Mucosa of rectum (tissue), 2 donors: ENCODE results near the gene VSTM1.

Experiments used
- H3K27ac ChIP-seq, 2 donors: one replicate each; pipeline ENCODE4 v1.7.0; 2013; ENCODE audit warnings: inconsistent platforms in 2 of 2, low read depth in 2 of 2, low read length in 2 of 2
- H3K27me3 ChIP-seq, 2 donors: one replicate each; pipeline ENCODE4 v1.7.0; 2013; ENCODE audit warnings: low read length in 2 of 2; ENCODE audit not compliant: control insufficient read depth in 2 of 2, insufficient read depth in 2 of 2
- H3K36me3 ChIP-seq, 2 donors: one replicate each; pipeline ENCODE4 v1.7.0; 2013; ENCODE audit warnings: low read length in 2 of 2; ENCODE audit not compliant: control insufficient read depth in 2 of 2, insufficient read depth in 2 of 2
- H3K4me1 ChIP-seq, 2 donors: one replicate each; pipeline ENCODE4 v1.7.0; 2013; ENCODE audit warnings: low read length in 2 of 2, mild to moderate bottlenecking in 1 of 2; ENCODE audit not compliant: control insufficient read depth in 2 of 2, insufficient read depth in 2 of 2
- H3K4me3 ChIP-seq, 2 donors: one replicate each; pipeline ENCODE4 v1.7.0; 2013; ENCODE audit warnings: low read length in 2 of 2
- H3K9ac ChIP-seq, 2 donors: one replicate each; pipeline ENCODE4 v1.7.0; 2013; ENCODE audit warnings: low read length in 2 of 2, low read depth in 1 of 2, mild to moderate bottlenecking in 1 of 2
- H3K9me3 ChIP-seq, 2 donors: one replicate each; pipeline ENCODE4 v1.7.0; 2013; ENCODE audit warnings: low read length in 2 of 2; ENCODE audit not compliant: control insufficient read depth in 2 of 2
- donor health status: healthy.
- donor health status: Normal muscosa, but diverticular disease.

Gene VSTM1

GRCh38 chr19:54035215-54036178, 28.2 kb downstream of the VSTM1 start:
- H3K9ac ChIP-seq: no peak overlapping the region
- H3K4me1 ChIP-seq: no peaks in the 10 kb centered on the region
- H3K27me3 ChIP-seq: no peaks in the 10 kb centered on the region
- no peak overlapping the region for H3K4me3 ChIP-seq
- H3K9me3 ChIP-seq: no peaks in the 10 kb centered on the region
- no peak overlapping the region for H3K27ac ChIP-seq
- H3K36me3 ChIP-seq: no peaks in the 10 kb centered on the region

GRCh38 chr19:54030895-54031586, 32.7 kb downstream of the VSTM1 start:
- Histone ChIP-seq H3K27me3 (no peaks in the 10 kb centered on the region), H3K9ac (no peak overlapping the region), H3K4me1 (no peaks in the 10 kb centered on the region), H3K4me3 (no peak overlapping the region), H3K9me3 (no peaks in the 10 kb centered on the region), H3K36me3 (no peaks in the 10 kb centered on the region), H3K27ac (no peak overlapping the region)

- Histone ChIP-seq H3K4me3 (no peak overlapping the region), H3K36me3 (no peaks in the 10 kb centered on the region), H3K4me1 (no peaks in the 10 kb centered on the region), H3K9me3 (no peaks in the 10 kb centered on the region), H3K27ac (no peak overlapping the region), H3K27me3 (no peaks in the 10 kb centered on the region), H3K9ac (no peak overlapping the region)
These were observed 33.7 kb downstream of the VSTM1 start for GRCh38 chr19:54029930-54030490.

GRCh38 chr19:54029301-54029700, 34.4 kb downstream of the VSTM1 start:
- Histone ChIP-seq H3K4me1 (no peaks in the 10 kb centered on the region), H3K27ac (no peak overlapping the region), H3K9ac (no peak overlapping the region), H3K27me3 (no peaks in the 10 kb centered on the region), H3K9me3 (no peaks in the 10 kb centered on the region), H3K4me3 (no peak overlapping the region), H3K36me3 (no peaks in the 10 kb centered on the region)

GRCh38 chr19:54026656-54027055, 37.0 kb downstream of the VSTM1 start:
- H3K4me3 ChIP-seq: no peak overlapping the region
- H3K9ac ChIP-seq: no peak overlapping the region
- no peaks in the 10 kb centered on the region for H3K9me3 ChIP-seq
- no peak overlapping the region for H3K27ac ChIP-seq
- no peaks in the 10 kb centered on the region for H3K27me3 ChIP-seq
- H3K4me1 ChIP-seq: no peaks in the 10 kb centered on the region
- H3K36me3 ChIP-seq: no peaks in the 10 kb centered on the region

- no peaks in the 10 kb centered on the region for H3K9me3 ChIP-seq
- H3K36me3 ChIP-seq: no peaks in the 10 kb centered on the region
- H3K9ac ChIP-seq: no peak overlapping the region
- no peaks in the 10 kb centered on the region for H3K27me3 ChIP-seq
- no peak overlapping the region for H3K4me3 ChIP-seq
- H3K27ac ChIP-seq: no peak overlapping the region
- peaks cover 0 to 3% of the 10 kb centered on the region in 2 donors for H3K4me1 ChIP-seq
These were observed 39.0 kb downstream of the VSTM1 start for GRCh38 chr19:54024660-54025059.

GRCh38 chr19:54023191-54023590, 40.5 kb downstream of the VSTM1 start:
- H3K9me3 ChIP-seq: no peaks in the 10 kb centered on the region
- no peak overlapping the region for H3K4me3 ChIP-seq
- no peaks in the 10 kb centered on the region for H3K36me3 ChIP-seq
- peaks cover 0 to 3% of the 10 kb centered on the region in 2 donors for H3K4me1 ChIP-seq
- no peak overlapping the region for H3K27ac ChIP-seq
- H3K27me3 ChIP-seq: no peaks in the 10 kb centered on the region
- no peak overlapping the region for H3K9ac ChIP-seq

GRCh38 chr19:54021932-54022331, 41.8 kb downstream of the VSTM1 start:
- no peaks in the 10 kb centered on the region for H3K27me3 ChIP-seq
- no peak overlapping the region for H3K9ac ChIP-seq

GRCh38 chr19:54021363-54021762, 42.3 kb downstream of the VSTM1 start:
- Histone ChIP-seq H3K27ac (no peak overlapping the region), H3K9ac (no peak overlapping the region), H3K27me3 (no peaks in the 10 kb centered on the region), H3K9me3 (no peaks in the 10 kb centered on the region), H3K4me3 (no peak overlapping the region), H3K4me1 (peaks cover 0 to 3% of the 10 kb centered on the region in 2 donors), H3K36me3 (no peaks in the 10 kb centered on the region)

More at GRCh38 chr19:54021932-54022331, 41.8 kb downstream of the VSTM1 start:
- Histone ChIP-seq H3K36me3 (no peaks in the 10 kb centered on the region), H3K27ac (no peak overlapping the region), H3K9me3 (no peaks in the 10 kb centered on the region), H3K4me1 (peaks cover 0 to 3% of the 10 kb centered on the region in 2 donors), H3K4me3 (no peak overlapping the region)

- no peak overlapping the region for H3K9ac ChIP-seq
- no peaks in the 10 kb centered on the region for H3K27me3 ChIP-seq
- H3K27ac ChIP-seq: no peak overlapping the region
- peaks cover 0 to 3% of the 10 kb centered on the region in 2 donors for H3K4me1 ChIP-seq
- no peaks in the 10 kb centered on the region for H3K36me3 ChIP-seq
- no peak overlapping the region for H3K4me3 ChIP-seq
- H3K9me3 ChIP-seq: no peaks in the 10 kb centered on the region
These were observed 46.4 kb downstream of the VSTM1 start for GRCh38 chr19:54017261-54017660.
